GM12891 (cell line): ENCODE data around the gene CDV3.

Experiments used
- DNase-seq: peaks from one replicate; pipeline ENCODE4 v3.0.0; 2011; ENCODE audit warnings: low spot score; ENCODE audit not compliant: insufficient read length
- FAIRE-seq: peaks from 2 replicates; lab custom pipeline; 2011; peaks lifted over from hg19 to GRCh38; lab: Jason Lieb, UNC
- PAX5 ChIP-seq: IDR thresholded peaks from 2 replicates; pipeline ENCODE4 v1.6.1; 2011; ENCODE audit warnings: low read length, moderate library complexity, mild to moderate bottlenecking; ENCODE audit not compliant: insufficient read depth, severe bottlenecking
- POLR2A ChIP-seq: IDR thresholded peaks from 2 replicates; pipeline ENCODE4 v1.6.1; 2011; ENCODE audit warnings: low read depth, low read length, control low read depth
- POLR2AphosphoS5 ChIP-seq: IDR thresholded peaks from 2 replicates; pipeline ENCODE4 v1.6.1; 2011; ENCODE audit warnings: low read depth, low read length, control low read depth
- POU2F2 ChIP-seq: IDR thresholded peaks from 2 replicates; pipeline ENCODE4 v1.6.1; 2011; ENCODE audit warnings: low read depth, mild to moderate bottlenecking, control low read depth, low read length, moderate library complexity
- SPI1 ChIP-seq: IDR thresholded peaks from 2 replicates; pipeline ENCODE4 v1.6.1; 2011; ENCODE audit warnings: low read depth, low read length, control low read depth
- TAF1 ChIP-seq: IDR thresholded peaks from 2 replicates; pipeline ENCODE4 v1.6.1; 2011; ENCODE audit warnings: low read depth, low read length, control low read depth

Gene CDV3

GRCh38 chr3:133563816-133564215 is 9.7 kb upstream of the CDV3 start:
- TF ChIP-seq POLR2A (no peak), SPI1 (no peak), TAF1 (no peak), PAX5 (no peak), POU2F2 (no peak), POLR2AphosphoS5 (no peak)
- no peak for FAIRE-seq
- DNase-seq: no peak

DNA sequence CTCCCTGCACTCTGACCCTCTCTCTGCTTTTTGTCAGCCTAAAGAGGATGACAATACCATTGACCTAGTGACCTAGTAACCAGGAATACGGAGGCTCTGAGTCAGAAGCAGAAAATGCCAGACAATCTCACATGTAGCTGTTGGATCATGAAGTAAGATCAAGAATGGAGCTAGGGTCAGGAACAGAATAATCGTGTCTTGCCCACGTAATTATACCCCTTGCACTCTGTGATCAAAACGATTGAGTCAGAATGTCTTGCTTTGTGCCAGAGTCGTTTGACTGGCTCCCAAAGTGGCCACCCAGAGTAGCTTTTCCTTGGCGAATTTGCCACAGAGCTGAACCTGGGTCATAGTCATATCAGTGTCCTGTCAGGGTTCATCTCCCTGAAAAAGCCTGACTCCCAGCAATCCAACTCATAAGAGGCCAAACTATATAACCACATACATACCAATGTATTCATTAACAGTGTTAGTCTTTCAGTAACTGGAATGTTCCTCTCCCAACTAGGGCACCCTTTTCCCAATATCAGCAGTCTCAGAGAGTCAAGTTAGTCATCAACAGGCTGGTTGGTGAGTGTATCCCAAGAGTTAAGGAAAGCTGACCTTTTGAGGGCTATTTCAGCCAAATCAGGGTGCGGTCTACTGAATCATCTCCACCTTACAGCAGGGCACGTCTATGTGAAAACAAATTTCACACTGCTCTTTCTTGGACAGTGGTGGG is 5.0 kb upstream of the CDV3 start:
- no peak for TF ChIP-seq POLR2A
- FAIRE-seq (peak; percentile 20), DNase-seq (no peak)

DNA sequence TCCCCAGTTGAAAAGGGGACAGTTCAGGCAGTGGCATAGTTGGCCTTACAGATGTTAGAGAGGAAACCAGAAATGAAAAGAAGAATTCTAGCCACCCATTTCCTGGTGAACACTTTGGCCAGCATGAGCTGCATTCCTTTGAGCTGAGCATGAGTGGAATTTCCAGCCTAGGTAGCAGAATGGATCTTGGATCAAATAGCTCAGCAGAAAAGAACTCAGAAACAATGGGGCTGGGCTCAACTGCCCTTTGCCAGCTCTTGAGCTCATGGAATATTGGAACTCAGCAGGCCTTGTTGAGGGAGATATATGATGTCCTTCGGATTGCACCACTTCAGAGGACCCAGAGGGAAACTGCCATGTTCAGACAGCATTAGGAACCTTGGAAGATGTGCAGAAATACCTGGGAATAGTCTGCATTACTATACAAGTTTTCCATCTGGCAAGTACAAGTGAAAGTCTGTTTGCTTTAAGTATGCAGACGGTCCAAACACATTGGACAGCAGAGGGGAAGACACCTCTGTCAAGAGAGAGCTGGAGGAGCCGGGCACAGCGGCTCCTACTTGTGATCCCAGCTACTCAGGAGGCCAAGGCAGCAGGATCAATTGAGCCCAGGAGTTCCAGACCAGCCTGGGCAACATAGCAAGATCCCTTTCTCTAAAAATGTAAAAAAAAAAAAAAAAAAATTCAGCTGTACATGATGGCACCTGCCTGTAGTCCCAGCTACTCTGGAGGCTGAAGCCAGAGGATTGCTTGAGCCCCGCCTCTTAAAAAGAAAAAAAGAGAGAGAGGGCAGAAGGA is 3.1 kb upstream of the CDV3 start:
- no peak for FAIRE-seq
- DNase-seq: no peak

DNA sequence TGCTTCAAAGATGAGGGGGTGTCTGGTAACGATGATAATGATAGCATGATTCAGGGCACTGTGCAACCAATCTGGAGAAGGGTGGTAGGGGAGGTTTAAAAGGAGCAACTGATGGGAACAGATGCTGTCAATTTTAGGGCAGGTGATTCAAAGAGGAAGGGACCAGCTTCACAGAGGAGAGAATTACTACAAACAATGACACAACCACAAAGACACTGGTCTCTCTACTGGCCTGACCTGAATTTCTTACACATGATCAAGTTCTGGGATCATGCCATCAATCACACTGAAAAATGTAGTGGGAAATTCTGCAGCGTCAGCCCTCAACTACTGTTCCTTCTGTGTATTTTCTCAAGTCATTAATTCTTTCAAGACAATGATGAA is 2.6 kb upstream of the CDV3 start:
- TF ChIP-seq TAF1: no peak
- DNase-seq (no peak), FAIRE-seq (no peak)

More for the DNA sequence above, 3.1 kb upstream of the CDV3 start:
- TF ChIP-seq POU2F2 (no peak), POLR2A (no peak), POLR2AphosphoS5 (no peak), SPI1 (no peak), PAX5 (no peak), TAF1 (no peak)

GRCh38 chr3:133572158-133573053 is 1.1 kb upstream of the CDV3 start:
- TF ChIP-seq TAF1 (no peak), POU2F2 (peak; percentile 72), SPI1 (peak; percentile 94), PAX5 (no peak), POLR2A (no peak; the same call in 1 of the 2 replicates), POLR2AphosphoS5 (no peak)
- DNase-seq (no peak), FAIRE-seq (peak; percentile 84)

DNA sequence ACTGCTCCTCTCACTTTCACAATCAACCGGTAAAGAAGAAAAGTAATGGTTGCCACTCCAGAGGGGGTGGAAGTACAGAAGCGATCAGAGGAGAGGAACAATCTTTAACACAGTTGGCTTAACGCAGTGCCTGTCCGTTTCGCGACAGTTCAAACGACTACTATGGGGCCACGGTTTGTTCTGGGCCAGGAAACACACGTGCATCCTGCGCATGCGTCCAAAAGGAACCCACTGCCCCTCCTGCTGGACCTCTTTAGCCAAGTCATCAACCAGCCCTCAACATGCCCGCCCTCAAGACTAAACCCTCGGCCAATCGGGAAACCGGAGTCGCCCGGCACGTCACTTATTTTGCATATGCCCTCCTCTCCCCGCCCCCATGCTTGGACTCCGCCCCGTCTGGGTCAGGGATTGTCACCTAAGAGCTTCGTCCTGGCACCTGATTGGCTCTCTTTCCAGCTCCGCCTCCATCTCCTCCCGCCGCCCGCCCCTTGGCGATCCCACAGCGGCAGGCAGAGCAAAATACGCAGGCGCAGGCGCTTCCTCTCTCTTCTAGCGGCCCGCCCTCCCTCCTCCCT is 345 bp upstream of the CDV3 start:
- FAIRE-seq: peak; percentile 99
- peak; percentile 85 for TF ChIP-seq POLR2AphosphoS5
- no peak for TF ChIP-seq PAX5
- TF ChIP-seq POLR2A: peak; percentile 90
- TF ChIP-seq SPI1: 0 out of 2 replicates have a peak, but pooled peaks have one; percentile 10
- TF ChIP-seq POU2F2: peak; percentile 92
- TF ChIP-seq TAF1: peak; percentile 75
- DNase-seq: peak; percentile 62

GRCh38 chr3:133574260-133574881 is 885 bp downstream of the CDV3 start:
- peak; percentile 80 for FAIRE-seq
- DNase-seq: peak; percentile 30
- peak; percentile 50; the same call in 1 of the 2 replicates for TF ChIP-seq POU2F2
- TF ChIP-seq TAF1: peak; percentile 77
- TF ChIP-seq POLR2AphosphoS5: no peak; the same call in 1 of the 2 replicates
- TF ChIP-seq POLR2A: peak; percentile 74

DNA sequence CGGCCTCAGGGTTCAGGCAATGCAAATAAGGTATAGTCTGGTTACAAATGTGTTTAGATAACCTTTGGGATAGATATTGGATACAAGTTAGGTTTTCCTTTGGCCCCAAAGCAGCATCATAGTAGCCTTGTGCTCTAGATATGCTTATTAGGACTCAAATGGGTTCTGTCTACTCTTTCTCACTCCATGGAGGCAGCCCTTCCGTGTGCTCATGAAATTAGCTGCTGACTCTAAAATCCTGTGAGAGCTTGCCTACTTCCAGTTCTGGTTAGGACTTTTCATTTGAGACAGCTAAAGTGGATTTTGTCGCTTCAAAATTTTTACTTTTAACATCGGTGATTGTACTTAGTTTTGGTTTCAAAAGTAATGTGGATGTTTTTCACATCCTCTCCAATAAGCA is 1.6 kb downstream of the CDV3 start:
- no peak for DNase-seq
- TF ChIP-seq POLR2AphosphoS5: no peak
- TF ChIP-seq POU2F2: no peak
- TF ChIP-seq POLR2A: no peak
- no peak for TF ChIP-seq PAX5
- TF ChIP-seq SPI1: no peak
- no peak for TF ChIP-seq TAF1
- no peak for FAIRE-seq

GRCh38 chr3:133576169-133576568 is 2.7 kb downstream of the CDV3 start:
- no peak for TF ChIP-seq SPI1
- TF ChIP-seq POLR2AphosphoS5: 0 out of 2 replicates have a peak, but pooled peaks have one; percentile 15
- FAIRE-seq (peak; percentile 13), DNase-seq (no peak)
